Nucleus accumbens (tissue), 56 donors: Measurements from ENCODE around the gene CA5B.
"Not testable (repeated sequence)": the region's sequence is repeated elsewhere in the genome, so short reads cannot be mapped to it uniquely, and the experiment has no call there.

Experiments
- DNase-seq, 56 donors: peaks; one replicate each; lab custom pipeline; 2025; lab: John Stamatoyannopoulos, UW

The CA5B gene

DNA sequence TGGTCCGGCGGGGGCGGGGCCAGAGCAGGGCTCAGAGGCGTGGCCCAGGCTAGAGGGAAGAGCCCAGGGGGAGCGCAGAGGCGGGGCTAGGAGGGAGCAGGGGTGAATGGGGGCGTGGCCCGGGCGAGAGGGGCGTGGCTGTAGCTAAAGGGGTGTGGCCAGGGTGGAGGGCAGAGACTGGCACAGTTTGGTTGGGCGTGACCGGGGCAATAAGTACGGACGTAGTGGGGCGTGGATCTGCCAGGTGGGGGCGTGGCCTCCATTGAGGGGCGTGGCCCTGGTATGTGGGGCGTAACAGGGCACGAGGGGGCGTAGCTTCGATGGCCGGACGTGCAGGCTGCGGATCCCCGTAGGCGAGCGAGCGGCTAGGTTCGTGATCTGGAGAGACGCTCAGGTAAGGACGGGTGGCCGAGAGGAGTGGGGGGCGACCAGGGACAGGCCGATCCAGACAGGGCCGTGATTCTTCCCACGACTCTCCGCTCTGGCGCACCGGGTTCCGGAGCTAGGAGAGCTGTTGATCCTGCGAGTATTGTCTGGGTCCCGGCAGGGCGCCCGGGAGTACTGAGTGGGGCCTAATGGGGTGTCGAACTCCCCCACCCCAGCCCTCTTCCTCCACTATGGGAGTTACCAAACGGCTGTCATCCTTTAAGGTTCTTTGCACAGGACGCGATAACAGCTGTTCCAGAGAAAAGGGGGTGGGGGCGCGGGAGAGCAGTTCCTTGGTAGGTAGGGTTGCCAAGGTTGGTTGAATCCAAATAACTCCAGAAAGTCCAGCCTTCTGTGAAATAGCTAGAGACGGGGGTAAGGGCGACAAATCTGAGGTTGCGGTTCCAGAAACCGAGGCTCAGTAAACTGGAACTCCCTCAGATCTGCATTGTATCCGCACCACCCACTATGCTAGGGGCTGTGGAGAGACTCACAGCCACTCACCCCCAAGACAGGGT is at the start of gene CA5B:
Gene CA5B, plus strand, starts transcription at position 312 of the 944 bp plus-strand sequence. CDS start 11,754 bp downstream, outside the sequence.
- DNase-seq = peak; percentile 11 to 88 (median 68)

DNA sequence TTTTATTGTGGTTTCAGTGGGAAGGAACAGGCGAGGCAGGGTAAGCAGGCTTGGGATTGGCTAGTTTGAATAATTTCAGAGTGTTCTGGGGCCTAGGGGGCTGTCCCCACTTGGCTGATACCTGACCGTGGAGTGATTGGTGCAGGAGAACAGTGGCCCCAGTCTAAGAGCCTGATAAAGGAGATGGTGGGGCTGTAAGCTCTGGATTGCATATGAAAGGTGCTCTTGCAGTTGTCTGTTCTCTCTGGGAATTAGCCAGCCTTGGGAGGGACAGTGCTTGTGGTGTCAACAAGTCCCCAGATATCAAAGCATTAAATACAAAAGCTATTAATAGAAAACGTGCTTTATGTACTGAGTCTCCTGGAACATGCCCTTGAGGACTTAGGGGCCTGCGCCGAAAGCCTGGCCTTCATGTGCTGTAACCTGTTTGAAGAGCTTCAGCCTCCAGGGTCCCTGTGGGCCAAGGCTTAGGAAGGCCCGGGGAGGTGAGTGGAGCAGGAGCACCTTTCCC is 43.1 kb upstream of the CA5B start:
- DNase-seq = no peak

- DNase-seq = no peak
Observed at GRCh38 chrX:15696516-15696915, 41.6 kb upstream of the CA5B start.

- DNase-seq = no peak
Observed at GRCh38 chrX:15702488-15703371, 35.3 kb upstream of the CA5B start.

GRCh38 chrX:15703809-15704208 is 34.3 kb upstream of the CA5B start:
- DNase-seq = not testable (repeated sequence)

DNA sequence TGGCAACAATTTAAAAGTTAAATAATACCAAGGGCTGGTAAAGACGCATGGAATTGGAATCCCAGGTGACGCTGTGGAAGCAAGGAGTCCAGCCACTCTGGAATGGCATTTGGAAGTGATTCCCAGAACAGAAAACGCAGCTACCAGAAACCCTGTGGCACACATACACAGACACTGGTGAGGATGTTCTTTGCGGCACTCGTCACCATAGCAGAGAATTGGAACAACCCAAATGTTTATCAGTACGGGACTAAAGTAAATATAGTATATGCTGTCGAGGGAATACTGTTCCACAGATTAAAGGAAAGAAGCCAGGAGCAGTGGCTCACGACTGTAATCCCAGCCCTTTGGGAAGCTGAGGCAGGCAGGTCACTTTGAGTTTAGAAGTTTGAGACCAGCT is 33.8 kb upstream of the CA5B start:
- not testable (repeated sequence) for DNase-seq

GRCh38 chrX:15714529-15714928 is 23.5 kb upstream of the CA5B start:
- DNase-seq = peak in 13 of 56 donors; percentile 0 to 15 (median 1)

DNA sequence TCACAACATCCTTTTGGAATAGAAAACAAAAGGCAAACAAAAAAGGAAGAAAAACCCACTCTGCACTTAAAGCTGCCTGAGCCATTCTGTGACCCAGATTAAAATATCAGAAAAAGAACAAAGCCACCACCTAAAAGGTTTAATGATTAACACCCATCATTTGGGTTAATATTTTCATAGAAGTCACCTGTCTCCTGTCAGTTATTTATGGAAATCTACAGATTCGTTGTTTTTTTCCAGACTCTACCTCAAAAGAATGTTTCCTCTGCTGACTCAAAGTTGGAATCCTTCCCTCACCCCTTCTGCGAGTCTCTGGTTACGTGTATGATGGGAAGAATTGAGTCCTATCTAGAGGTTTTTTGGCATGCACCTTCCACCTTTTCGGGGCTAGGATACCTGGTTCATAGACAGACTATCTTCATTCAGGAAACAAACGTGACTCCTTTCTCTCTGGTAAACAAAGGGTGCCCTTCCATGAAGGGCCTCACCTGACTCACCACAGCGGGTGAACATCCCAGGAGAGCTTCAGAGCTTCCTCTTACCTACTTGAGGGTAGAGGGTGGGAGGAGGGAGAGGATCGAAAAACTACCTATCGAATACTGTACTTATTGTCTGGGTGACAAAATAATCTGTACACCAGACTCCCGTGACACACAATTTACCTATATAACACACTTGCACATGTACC is 19.6 kb upstream of the CA5B start:
- DNase-seq = no peak

- no peak for DNase-seq
Observed at GRCh38 chrX:15719324-15719968, 18.6 kb upstream of the CA5B start.

DNA sequence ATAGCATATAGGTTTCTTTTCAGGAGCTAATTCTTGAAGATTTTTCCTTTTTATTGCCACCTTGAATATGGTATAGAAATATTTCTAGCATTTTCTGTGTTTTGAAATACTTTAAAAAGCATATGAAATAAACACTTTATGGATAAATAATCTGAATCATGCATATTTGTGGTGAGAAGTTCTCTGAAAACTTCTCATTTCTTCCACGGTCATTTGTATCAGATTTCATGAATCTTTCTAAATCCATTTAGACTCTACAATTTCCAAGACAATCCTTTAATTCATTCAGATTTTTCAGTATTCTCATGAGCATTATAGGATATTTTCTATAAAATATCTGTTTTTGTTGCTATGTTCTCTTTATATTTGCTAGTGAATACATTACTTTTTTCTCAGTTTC is 16.2 kb upstream of the CA5B start:
- DNase-seq = no peak

DNA sequence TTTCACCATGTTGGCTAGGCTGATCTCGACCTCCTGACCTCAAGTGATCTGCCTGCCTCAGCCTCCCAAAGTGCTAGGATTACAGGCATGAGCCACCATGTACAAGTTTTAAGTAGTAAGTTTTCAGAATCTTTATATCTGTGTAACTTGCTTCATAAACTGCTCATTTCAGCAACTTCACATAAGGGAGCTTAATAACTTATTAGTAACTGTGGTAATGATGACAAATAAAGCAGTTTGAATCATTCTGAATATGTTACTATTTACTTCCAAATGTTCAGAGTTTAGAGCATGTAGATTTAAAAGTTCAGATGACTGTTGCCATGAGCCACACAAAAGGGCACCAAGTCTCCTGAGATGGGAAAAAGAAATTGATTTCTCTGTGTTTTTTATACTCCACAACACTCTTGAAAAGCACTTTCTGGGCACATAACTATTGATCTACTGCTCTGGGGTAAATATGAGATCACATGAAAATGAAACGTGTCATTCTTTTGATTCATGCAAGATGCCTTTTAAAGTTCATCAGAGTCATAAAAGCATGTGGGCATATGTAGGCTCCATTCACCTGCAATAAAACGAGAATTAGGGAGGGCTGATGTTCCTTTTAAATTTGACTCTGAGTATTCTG is 14.1 kb upstream of the CA5B start:
- no peak for DNase-seq

DNA sequence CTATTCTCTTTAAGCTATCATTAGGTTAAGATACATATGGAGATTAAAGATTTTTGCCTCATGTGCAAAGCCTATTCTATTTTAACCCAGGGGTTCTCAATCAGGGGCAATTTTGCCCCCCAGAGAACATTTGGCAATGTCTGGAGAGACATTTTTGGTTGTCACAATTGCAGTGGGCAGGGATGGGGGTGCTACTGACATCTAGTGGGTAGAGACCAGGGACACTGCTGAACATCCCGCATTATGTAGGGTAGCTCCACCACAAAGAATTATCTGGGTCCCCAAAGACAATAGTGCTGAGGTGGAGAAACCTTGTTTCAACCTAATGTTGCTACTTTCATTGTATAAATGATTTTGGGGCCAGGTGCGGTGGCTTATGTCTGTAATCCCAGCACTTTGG is 13.2 kb upstream of the CA5B start:
- no peak for DNase-seq

GRCh38 chrX:15731368-15731767 is 6.7 kb upstream of the CA5B start:
- not testable (repeated sequence) for DNase-seq

DNA sequence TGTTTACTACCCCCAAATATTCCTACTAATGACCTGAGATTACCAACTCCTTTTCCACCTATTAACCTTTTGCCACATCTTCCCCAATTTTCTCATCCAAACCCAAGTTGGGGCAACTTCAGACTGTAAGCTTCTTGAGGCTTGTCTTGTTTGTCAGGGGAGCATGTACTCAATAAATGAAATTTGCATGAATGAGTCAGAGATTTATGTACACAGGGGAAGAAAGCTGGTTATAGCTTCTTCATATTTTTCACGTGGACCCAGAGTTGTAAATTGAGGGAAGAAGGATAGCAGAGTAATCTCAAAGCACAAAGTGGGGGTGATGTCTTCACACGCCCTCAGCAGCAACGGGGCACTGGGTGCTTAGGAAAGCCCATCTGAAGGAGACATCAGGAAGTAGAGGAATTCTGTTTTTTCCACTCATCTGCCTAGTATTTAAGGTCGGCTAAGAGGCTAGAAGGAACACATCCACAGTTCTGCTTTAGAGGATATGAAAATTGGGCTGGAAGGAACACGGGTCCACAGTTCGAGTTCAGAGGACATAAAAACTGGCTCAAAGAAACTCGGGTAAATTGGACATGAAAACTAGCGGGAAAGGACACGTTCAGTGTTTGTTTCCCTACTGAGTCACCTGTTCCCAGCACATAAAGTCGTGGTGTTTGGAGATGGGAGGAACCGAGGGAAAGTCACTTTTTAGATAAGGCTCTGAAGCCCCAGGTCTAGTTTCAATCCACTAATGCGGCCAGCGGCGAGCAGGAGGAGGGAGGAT is 696 bp upstream of the CA5B start:
- DNase-seq = no peak

DNA sequence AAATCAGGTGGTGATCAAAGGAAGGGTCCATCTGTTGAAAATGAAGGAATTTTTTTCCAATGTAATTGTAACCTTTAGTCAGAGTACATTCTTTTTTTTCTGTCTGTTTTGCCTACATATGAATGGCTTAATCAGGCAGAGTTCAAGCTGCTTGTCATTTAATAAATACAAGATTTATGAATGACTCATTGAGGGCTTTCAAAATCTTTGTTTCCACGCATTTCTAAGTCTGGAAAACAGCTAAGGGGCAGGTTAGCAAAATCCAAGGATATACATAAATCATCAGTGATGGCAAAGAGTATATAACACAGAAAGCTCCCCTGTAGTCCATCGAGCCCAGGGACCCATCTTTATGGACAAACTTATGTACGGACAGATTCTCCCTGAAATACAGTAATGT is 1.8 kb downstream of the CA5B start:
- DNase-seq = no peak

DNA sequence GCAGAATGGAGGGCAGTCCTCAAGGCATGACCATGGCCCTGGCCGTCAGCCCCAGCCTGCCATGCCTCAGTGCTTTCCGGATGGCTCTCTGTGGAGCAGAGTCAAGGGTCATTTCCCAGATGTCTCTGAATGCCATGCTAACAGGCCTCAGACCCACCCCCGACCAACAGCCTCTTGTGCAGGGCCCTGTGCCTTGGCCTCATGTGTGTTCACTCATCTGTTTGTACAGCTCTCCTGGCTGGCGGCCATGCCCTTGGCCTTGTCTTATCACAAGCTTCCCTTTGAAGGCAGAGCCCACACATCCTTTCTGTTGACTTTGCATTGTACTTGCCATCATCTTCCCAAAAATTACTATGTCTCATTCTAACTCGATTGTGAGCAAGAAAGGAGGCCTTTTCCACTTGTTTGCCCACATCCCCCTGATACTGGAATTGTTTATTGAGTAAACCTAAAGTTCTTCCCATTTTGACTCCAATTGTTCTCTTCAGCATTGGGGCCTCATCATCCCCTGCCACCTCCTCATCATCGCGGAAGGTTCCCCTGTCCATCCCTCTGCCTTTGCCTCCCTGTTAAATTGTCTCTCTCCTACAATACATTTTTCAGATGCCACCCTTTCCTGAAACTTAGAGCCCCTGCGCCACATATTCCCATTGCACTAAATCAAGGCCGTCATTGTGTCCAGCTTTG is 6.3 kb downstream of the CA5B start:
- DNase-seq = no peak

GRCh38 chrX:15745179-15745578 is 7.1 kb downstream of the CA5B start:
- DNase-seq = no peak

DNA sequence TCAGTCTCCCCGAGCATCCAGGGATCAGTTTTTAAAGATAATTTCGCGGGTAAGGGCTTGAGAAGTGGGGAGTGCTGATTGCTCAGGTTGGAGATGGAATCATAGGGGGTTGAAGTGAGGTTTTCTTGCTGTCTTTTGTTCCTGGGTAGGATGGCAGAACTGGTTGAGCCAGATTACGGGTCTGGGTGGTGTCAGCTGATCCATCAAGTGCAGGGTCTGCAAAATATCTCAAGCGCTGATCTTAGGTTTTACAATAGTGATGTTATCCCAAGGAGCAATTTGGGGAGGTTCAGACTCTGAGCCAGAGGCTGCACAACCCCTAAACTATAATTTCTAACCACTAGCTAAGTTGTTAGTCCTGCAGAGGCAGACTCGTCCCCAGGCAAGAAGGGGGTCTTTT is 8.6 kb downstream of the CA5B start:
- not testable (repeated sequence) for DNase-seq
